ENCODE results near the gene HOXC10.

DNA sequence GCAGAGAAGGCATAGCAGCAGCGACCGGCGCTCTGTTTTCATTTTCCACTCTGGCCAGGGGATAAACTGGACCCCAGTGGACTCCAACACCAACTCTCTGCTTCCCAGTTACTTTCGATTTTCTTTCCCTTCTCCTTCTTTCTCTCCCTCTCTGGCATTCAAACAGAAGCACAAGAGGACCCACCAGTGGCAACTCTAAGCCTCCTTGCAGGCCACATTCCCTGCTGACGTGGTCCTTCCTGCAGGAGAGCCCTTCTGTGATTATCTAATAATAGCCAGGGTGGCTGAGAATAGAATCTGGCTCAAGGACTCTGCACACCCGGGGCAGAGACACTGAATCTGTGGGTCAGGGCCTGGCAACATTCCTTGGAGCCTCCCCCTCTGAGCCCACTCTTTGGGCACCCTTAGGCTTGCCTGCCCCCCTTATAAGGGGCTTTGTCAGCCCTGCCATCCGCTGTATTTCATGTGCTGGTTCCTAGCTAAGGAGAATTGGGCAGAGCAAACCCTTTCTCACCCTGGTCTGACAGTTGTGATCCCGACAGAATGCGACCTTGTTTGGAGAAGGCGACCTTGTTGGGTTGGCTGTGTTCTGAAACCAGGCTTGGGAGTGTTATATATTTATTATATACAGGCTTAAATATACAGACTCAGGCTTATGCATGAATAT lies 35.1 kb downstream of the HOXC10 start:
- TF ChIP-seq, protein P1, sequence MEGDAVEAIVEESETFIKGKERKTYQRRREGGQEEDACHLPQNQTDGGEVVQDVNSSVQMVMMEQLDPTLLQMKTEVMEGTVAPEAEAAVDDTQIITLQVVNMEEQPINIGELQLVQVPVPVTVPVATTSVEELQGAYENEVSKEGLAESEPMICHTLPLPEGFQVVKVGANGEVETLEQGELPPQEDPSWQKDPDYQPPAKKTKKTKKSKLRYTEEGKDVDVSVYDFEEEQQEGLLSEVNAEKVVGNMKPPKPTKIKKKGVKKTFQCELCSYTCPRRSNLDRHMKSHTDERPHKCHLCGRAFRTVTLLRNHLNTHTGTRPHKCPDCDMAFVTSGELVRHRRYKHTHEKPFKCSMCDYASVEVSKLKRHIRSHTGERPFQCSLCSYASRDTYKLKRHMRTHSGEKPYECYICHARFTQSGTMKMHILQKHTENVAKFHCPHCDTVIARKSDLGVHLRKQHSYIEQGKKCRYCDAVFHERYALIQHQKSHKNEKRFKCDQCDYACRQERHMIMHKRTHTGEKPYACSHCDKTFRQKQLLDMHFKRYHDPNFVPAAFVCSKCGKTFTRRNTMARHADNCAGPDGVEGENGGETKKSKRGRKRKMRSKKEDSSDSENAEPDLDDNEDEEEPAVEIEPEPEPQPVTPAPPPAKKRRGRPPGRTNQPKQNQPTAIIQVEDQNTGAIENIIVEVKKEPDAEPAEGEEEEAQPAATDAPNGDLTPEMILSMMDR (conservative IDR thresholded peaks at IDR 0.05 in 1 of 2, IDR thresholded peaks at IDR 0.05 in 1 of 2; ENCODE audit: extremely low read depth in 1 of 2, insufficient read depth in 1 of 2, low read depth in 1 of 2, low read length in 2 of 2) = no peak
- no peak for TF ChIP-seq EZH2 (IDR thresholded peaks at IDR 0.05; ENCODE audit: borderline replicate concordance, low read length)

Data from mammary epithelial cell (primary cell).